Measurements from ENCODE around the gene TBC1D19.

TBC1D19 gene

GRCh38 chr4:26787461-26788340 lies 203.8 kb downstream of the TBC1D19 start:
- no peaks in the 10 kb centered on the region for H3K36me3 ChIP-seq (ENCODE audit: control insufficient read depth in 4 of 4, insufficient read depth in 4 of 4, low read length in 3 of 4)
- peak overlapping the region in 1 of 7 experiments; percentile 17 for H3K4me3 ChIP-seq (ENCODE audit: control insufficient read depth in 1 of 7, extremely low read depth in 1 of 7, insufficient read depth in 4 of 7, low read depth in 2 of 7, low read length in 6 of 7)
- no peaks in the 10 kb centered on the region for H3K27me3 ChIP-seq (replicated peaks in 2 of 5; ENCODE audit: control insufficient read depth in 4 of 5, insufficient read depth in 5 of 5, low read length in 4 of 5)
- 45% methylated on average over 7 of the region's 11 CpGs for WGBS (ENCODE audit: insufficient coverage)
- ChIA-PET POLR2A (no interaction called here), CTCF (interaction anchor here (0.8 to 2.3 kb wide), 9 partner anchors 25 to 459 kb away, joined by 3 to 7 read pairs (median 4); no protein-coding TSS in a partner anchor)
- peaks cover 3 to 34% (median 29%) of the 10 kb centered on the region in 4 experiments for H3K4me1 ChIP-seq (ENCODE audit: control extremely low read depth in 1 of 4, control insufficient read depth in 4 of 4, insufficient read depth in 4 of 4, low read length in 3 of 4)
- no peaks in the 10 kb centered on the region for H3K9me3 ChIP-seq (ENCODE audit: control extremely low read depth in 1 of 5, control insufficient read depth in 4 of 5, insufficient read depth in 2 of 5, low read depth in 1 of 5, low read length in 4 of 5)
- DNase-seq: peak; percentile 51 to 86 (median 78)
- no peak overlapping the region for H3K27ac ChIP-seq (ENCODE audit: insufficient read depth in 1 of 2, low read depth in 1 of 2, low read length in 2 of 2, poor library complexity in 1 of 2, severe bottlenecking in 2 of 2)

GRCh38 chr4:26788341-26788733 lies 204.5 kb downstream of the TBC1D19 start:
- Histone ChIP-seq H3K9me3 (ENCODE audit: control extremely low read depth in 1 of 5, control insufficient read depth in 4 of 5, insufficient read depth in 2 of 5, low read depth in 1 of 5, low read length in 4 of 5) (no peaks in the 10 kb centered on the region), H3K4me3 (ENCODE audit: control insufficient read depth in 1 of 7, extremely low read depth in 1 of 7, insufficient read depth in 4 of 7, low read depth in 2 of 7, low read length in 6 of 7) (peak overlapping the region in 1 of 7 experiments; percentile 17), H3K27ac (ENCODE audit: insufficient read depth in 1 of 2, low read depth in 1 of 2, low read length in 2 of 2, poor library complexity in 1 of 2, severe bottlenecking in 2 of 2) (no peak overlapping the region), H3K4me1 (ENCODE audit: control extremely low read depth in 1 of 4, control insufficient read depth in 4 of 4, insufficient read depth in 4 of 4, low read length in 3 of 4) (peaks cover 0 to 37% (median 29%) of the 10 kb centered on the region in 4 experiments), H3K27me3 (replicated peaks in 2 of 5; ENCODE audit: control insufficient read depth in 4 of 5, insufficient read depth in 5 of 5, low read length in 4 of 5) (no peaks in the 10 kb centered on the region), H3K36me3 (ENCODE audit: control insufficient read depth in 4 of 4, insufficient read depth in 4 of 4, low read length in 3 of 4) (no peaks in the 10 kb centered on the region)
- peak in 2 of 3 donors; percentile 59 to 71 for DNase-seq
- CTCF ChIA-PET: interaction anchor here (1.1 to 2.3 kb wide), 8 partner anchors 25 to 460 kb away, joined by 3 to 7 read pairs (median 4); no protein-coding TSS in a partner anchor
- POLR2A ChIA-PET: no interaction called here
- 33% methylated on average over 1 of the region's 1 CpG for WGBS (ENCODE audit: insufficient coverage)

GRCh38 chr4:26789208-26789607 lies 205.3 kb downstream of the TBC1D19 start:
- CTCF ChIA-PET: interaction anchor here (1.1 to 2.3 kb wide), 4 partner anchors 24 to 461 kb away, joined by 3 to 7 read pairs (median 5); no protein-coding TSS in a partner anchor
- no peaks in the 10 kb centered on the region for H3K9me3 ChIP-seq (ENCODE audit: control extremely low read depth in 1 of 5, control insufficient read depth in 4 of 5, insufficient read depth in 2 of 5, low read depth in 1 of 5, low read length in 4 of 5)
- H3K36me3 ChIP-seq (ENCODE audit: control insufficient read depth in 4 of 4, insufficient read depth in 4 of 4, low read length in 3 of 4): no peaks in the 10 kb centered on the region
- POLR2A ChIA-PET: no interaction called here
- H3K4me3 ChIP-seq (ENCODE audit: control insufficient read depth in 1 of 7, extremely low read depth in 1 of 7, insufficient read depth in 4 of 7, low read depth in 2 of 7, low read length in 6 of 7): no peak overlapping the region
- no peak for DNase-seq
- peaks cover 0 to 37% (median 29%) of the 10 kb centered on the region in 4 experiments for H3K4me1 ChIP-seq (ENCODE audit: control extremely low read depth in 1 of 4, control insufficient read depth in 4 of 4, insufficient read depth in 4 of 4, low read length in 3 of 4)
- H3K27me3 ChIP-seq (replicated peaks in 2 of 5; ENCODE audit: control insufficient read depth in 4 of 5, insufficient read depth in 5 of 5, low read length in 4 of 5): no peaks in the 10 kb centered on the region
- no peak overlapping the region for H3K27ac ChIP-seq (ENCODE audit: insufficient read depth in 1 of 2, low read depth in 1 of 2, low read length in 2 of 2, poor library complexity in 1 of 2, severe bottlenecking in 2 of 2)

- 97% methylated on average over 3 of the region's 3 CpGs for WGBS (ENCODE audit: insufficient coverage)
- POLR2A ChIA-PET: no interaction called here
- CTCF ChIA-PET: interaction anchor here (1.5 kb wide), 1 partner anchor 28 kb away, joined by 4 read pairs; no protein-coding TSS in a partner anchor
Observed at GRCh38 chr4:26791346-26791745, 207.5 kb downstream of the TBC1D19 start.

GRCh38 chr4:26792639-26793038 lies 208.8 kb downstream of the TBC1D19 start:
- H3K4me1 ChIP-seq (ENCODE audit: control extremely low read depth in 1 of 4, control insufficient read depth in 4 of 4, insufficient read depth in 4 of 4, low read length in 3 of 4): peaks cover 0 to 21% (median 15%) of the 10 kb centered on the region in 4 experiments
- H3K36me3 ChIP-seq (ENCODE audit: control insufficient read depth in 4 of 4, insufficient read depth in 4 of 4, low read length in 3 of 4): no peaks in the 10 kb centered on the region
- no peaks in the 10 kb centered on the region for H3K27me3 ChIP-seq (replicated peaks in 2 of 5; ENCODE audit: control insufficient read depth in 4 of 5, insufficient read depth in 5 of 5, low read length in 4 of 5)
- ChIA-PET POLR2A (no interaction called here), CTCF (no interaction called here)
- no peaks in the 10 kb centered on the region for H3K9me3 ChIP-seq (ENCODE audit: control extremely low read depth in 1 of 5, control insufficient read depth in 4 of 5, insufficient read depth in 2 of 5, low read depth in 1 of 5, low read length in 4 of 5)
- H3K4me3 ChIP-seq (ENCODE audit: control insufficient read depth in 1 of 7, extremely low read depth in 1 of 7, insufficient read depth in 4 of 7, low read depth in 2 of 7, low read length in 6 of 7): no peak overlapping the region
- H3K27ac ChIP-seq (ENCODE audit: insufficient read depth in 1 of 2, low read depth in 1 of 2, low read length in 2 of 2, poor library complexity in 1 of 2, severe bottlenecking in 2 of 2): no peak overlapping the region
- no peak for DNase-seq

More at GRCh38 chr4:26791346-26791745, 207.5 kb downstream of the TBC1D19 start:
- Histone ChIP-seq H3K36me3 (ENCODE audit: control insufficient read depth in 4 of 4, insufficient read depth in 4 of 4, low read length in 3 of 4) (no peaks in the 10 kb centered on the region), H3K27me3 (replicated peaks in 2 of 5; ENCODE audit: control insufficient read depth in 4 of 5, insufficient read depth in 5 of 5, low read length in 4 of 5) (no peaks in the 10 kb centered on the region), H3K27ac (ENCODE audit: insufficient read depth in 1 of 2, low read depth in 1 of 2, low read length in 2 of 2, poor library complexity in 1 of 2, severe bottlenecking in 2 of 2) (no peak overlapping the region), H3K9me3 (ENCODE audit: control extremely low read depth in 1 of 5, control insufficient read depth in 4 of 5, insufficient read depth in 2 of 5, low read depth in 1 of 5, low read length in 4 of 5) (no peaks in the 10 kb centered on the region), H3K4me1 (ENCODE audit: control extremely low read depth in 1 of 4, control insufficient read depth in 4 of 4, insufficient read depth in 4 of 4, low read length in 3 of 4) (peaks cover 0 to 32% (median 26%) of the 10 kb centered on the region in 4 experiments), H3K4me3 (ENCODE audit: control insufficient read depth in 1 of 7, extremely low read depth in 1 of 7, insufficient read depth in 4 of 7, low read depth in 2 of 7, low read length in 6 of 7) (no peak overlapping the region)
- no peak for DNase-seq

- Histone ChIP-seq H3K9me3 (ENCODE audit: control extremely low read depth in 1 of 5, control insufficient read depth in 4 of 5, insufficient read depth in 2 of 5, low read depth in 1 of 5, low read length in 4 of 5) (no peaks in the 10 kb centered on the region), H3K4me1 (ENCODE audit: control extremely low read depth in 1 of 4, control insufficient read depth in 4 of 4, insufficient read depth in 4 of 4, low read length in 3 of 4) (peaks cover 0 to 10% (median 4%) of the 10 kb centered on the region in 4 experiments), H3K36me3 (ENCODE audit: control insufficient read depth in 4 of 4, insufficient read depth in 4 of 4, low read length in 3 of 4) (no peaks in the 10 kb centered on the region), H3K27ac (ENCODE audit: insufficient read depth in 1 of 2, low read depth in 1 of 2, low read length in 2 of 2, poor library complexity in 1 of 2, severe bottlenecking in 2 of 2) (no peak overlapping the region), H3K4me3 (ENCODE audit: control insufficient read depth in 1 of 7, extremely low read depth in 1 of 7, insufficient read depth in 4 of 7, low read depth in 2 of 7, low read length in 6 of 7) (no peak overlapping the region), H3K27me3 (replicated peaks in 2 of 5; ENCODE audit: control insufficient read depth in 4 of 5, insufficient read depth in 5 of 5, low read length in 4 of 5) (no peaks in the 10 kb centered on the region)
- ChIA-PET CTCF (no interaction called here), POLR2A (no interaction called here)
- 100% methylated on average over 2 of the region's 2 CpGs for WGBS (ENCODE audit: insufficient coverage)
- no peak for DNase-seq
Observed at GRCh38 chr4:26793735-26794134, 209.9 kb downstream of the TBC1D19 start.

- WGBS (ENCODE audit: insufficient coverage): 100% methylated on average over 1 of the region's 3 CpGs
- no peak overlapping the region for H3K27ac ChIP-seq (ENCODE audit: insufficient read depth in 1 of 2, low read depth in 1 of 2, low read length in 2 of 2, poor library complexity in 1 of 2, severe bottlenecking in 2 of 2)
- peaks cover 0 to 6% (median 2%) of the 10 kb centered on the region in 4 experiments for H3K4me1 ChIP-seq (ENCODE audit: control extremely low read depth in 1 of 4, control insufficient read depth in 4 of 4, insufficient read depth in 4 of 4, low read length in 3 of 4)
- CTCF ChIA-PET: no interaction called here
- H3K9me3 ChIP-seq (ENCODE audit: control extremely low read depth in 1 of 5, control insufficient read depth in 4 of 5, insufficient read depth in 2 of 5, low read depth in 1 of 5, low read length in 4 of 5): no peaks in the 10 kb centered on the region
- no peaks in the 10 kb centered on the region for H3K36me3 ChIP-seq (ENCODE audit: control insufficient read depth in 4 of 4, insufficient read depth in 4 of 4, low read length in 3 of 4)
- H3K27me3 ChIP-seq (replicated peaks in 2 of 5; ENCODE audit: control insufficient read depth in 4 of 5, insufficient read depth in 5 of 5, low read length in 4 of 5): no peaks in the 10 kb centered on the region
- H3K4me3 ChIP-seq (ENCODE audit: control insufficient read depth in 1 of 7, extremely low read depth in 1 of 7, insufficient read depth in 4 of 7, low read depth in 2 of 7, low read length in 6 of 7): no peak overlapping the region
- POLR2A ChIA-PET: no interaction called here
- no peak for DNase-seq
Observed at GRCh38 chr4:26796081-26796480, 212.2 kb downstream of the TBC1D19 start.
